Daoy (cell line): ENCODE measurements around the gene TBKBP1. TPM values are rescaled to one million over a fixed set of nuclear protein-coding genes. Genes with fewer than 3 reads are reported as not detected.
"Not testable (repeated sequence)": the region's sequence is repeated elsewhere in the genome, so short reads cannot be mapped to it uniquely, and the experiment has no call there.

ENCODE experiments used
- DNase-seq: peaks from one replicate; pipeline ENCODE4 v3.0.0-alpha.2; 2015; ENCODE audit warnings: low read depth
- total RNA-seq: library from RNA; depleted of rRNA; stranded (reverse); fragments of >200 nt; shearing (Covaris generic); gene quantifications from 2 replicates; pipeline ENCODE4 v1.2.3, GENCODE V29; 2014

TBKBP1 gene
- total RNA-seq, 1 experiment from 2014 or later: 1.9 TPM

DNA sequence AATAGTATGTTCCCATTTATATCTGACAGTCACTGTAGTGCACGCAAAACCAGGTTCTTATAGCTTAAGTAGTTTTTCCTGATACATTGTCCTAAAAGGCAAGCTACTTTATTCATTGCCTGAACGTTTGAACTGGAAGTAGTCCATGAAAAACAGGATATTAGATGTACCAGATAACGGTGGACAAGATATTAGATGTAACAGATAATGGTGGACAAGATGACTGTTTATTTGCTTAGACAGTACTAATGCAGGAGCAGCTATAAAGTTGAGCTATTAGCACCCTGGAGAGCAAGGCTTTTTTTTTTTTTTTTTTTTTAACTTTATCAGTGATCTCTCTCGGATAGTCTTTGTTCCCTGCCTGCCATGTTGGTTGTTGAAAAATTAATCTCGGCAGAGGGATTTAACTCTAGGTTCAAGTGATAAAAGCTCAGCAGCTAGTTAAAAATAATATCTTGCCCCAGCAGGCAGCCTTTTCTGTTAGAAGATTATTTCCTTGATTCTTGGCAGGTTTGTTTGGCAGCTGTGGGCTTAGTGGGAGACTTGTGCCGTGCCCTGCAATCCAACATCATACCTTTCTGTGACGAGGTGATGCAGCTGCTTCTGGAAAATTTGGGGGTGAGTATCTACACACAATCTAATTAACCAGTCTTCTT lies 17.3 kb upstream of the TBKBP1 start:
- DNase-seq: no peak

GRCh38 chr17:47678196-47678595 lies 15.8 kb upstream of the TBKBP1 start:
- DNase-seq: no peak

- DNase-seq: no peak
Measured at GRCh38 chr17:47682138-47682537, 11.8 kb upstream of the TBKBP1 start.

GRCh38 chr17:47682727-47683126 lies 11.2 kb upstream of the TBKBP1 start:
- not testable (repeated sequence) for DNase-seq

DNA sequence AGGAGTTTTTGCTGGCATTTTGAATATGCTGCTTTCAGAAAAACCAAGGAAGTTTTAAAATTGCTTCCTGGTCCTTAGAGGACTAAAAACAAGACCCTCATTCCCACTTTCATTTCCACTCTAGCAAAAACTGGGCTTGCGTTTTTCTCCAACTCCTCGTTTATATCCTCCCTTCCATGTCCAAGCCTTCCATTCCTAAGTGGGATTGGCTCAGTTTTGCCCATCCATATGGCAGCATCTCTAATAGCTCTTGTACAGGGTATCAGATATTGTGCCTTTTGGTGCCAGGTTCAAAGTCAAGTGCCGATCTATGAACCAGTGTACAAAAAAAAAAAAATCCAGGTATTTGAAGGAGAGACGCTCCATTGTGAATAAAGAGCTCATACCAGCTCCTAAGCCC lies 9.9 kb upstream of the TBKBP1 start:
- no peak for DNase-seq

DNA sequence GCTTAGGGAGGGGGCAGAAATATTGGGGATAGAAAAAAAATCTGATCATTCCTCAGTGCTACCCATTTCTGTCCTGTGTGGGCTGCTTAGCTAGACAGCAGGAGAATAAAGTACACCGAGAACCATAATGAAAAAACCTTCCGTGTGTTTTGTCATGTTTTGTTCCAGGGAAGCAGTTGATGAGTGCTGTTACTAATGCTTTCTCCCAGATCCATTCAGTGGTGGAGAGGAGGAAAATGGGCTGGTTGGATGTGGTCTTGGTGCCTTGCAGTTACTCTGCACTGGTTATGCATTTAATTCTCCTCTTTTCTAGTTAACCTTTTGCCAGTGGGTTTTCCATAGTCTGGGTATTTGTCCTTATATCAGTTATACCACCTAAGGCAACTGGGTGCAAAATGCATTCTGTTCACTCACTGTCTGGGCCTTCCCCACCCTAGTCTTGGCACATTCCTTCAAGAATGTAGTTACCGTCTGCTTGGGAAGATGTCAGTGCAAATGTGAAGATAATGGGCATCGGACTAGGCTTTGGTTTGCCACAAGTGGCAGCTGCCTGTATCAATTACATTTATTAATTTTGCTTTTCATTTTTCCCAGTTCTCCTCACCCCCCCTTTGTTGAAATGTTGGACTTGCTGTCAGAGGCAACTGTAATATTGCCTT lies 9.3 kb upstream of the TBKBP1 start:
- no peak for DNase-seq

GRCh38 chr17:47685556-47686275 lies 8.2 kb upstream of the TBKBP1 start:
- DNase-seq: no peak

DNA sequence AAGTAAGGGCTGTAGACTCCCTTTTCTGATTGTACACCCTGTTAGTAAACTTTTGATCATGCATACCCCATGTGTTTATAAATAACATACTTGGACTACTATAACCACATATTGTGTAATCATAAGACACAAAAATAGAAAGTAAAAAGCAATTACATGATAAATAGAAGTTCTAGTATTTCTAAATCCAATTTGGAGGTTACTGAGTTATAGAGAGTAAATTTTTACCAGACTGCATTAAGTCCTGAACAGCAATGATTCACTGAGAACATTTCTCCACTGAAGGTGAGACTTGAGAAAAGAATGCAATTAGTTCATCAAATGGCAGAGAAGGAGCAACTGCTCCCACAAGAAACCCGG lies 7.7 kb upstream of the TBKBP1 start:
- no peak for DNase-seq

DNA sequence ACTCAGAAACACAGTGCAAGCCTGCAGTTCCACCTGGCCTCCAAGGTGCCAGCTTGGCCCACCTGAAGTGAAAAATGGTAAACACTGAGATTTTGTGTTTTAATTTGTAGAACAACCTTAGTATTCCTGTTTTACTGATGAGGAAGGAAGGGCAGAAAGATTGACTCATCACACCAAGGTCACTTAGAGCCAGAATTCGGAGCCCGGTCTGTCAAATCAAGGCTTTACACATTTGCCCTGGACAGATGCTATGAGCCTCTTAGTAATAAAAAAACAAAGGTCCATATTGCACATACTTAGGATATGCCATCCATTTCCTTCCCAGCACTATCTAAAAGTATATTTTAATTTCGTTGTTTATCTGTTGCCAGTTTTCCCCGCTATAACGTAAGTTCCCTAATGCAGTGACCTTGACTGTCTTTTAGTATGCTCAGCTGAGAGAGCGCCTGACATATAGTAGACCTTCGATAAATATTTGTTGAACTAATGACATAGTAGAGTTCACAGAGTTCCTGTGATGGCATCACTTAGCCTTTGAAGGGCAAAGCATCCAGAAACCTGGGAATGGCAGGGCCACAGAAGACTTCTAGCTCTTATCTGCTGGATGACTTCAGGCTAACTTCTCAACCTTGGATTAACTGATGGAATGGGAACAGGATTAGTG lies 7.2 kb upstream of the TBKBP1 start:
- no peak for DNase-seq

DNA sequence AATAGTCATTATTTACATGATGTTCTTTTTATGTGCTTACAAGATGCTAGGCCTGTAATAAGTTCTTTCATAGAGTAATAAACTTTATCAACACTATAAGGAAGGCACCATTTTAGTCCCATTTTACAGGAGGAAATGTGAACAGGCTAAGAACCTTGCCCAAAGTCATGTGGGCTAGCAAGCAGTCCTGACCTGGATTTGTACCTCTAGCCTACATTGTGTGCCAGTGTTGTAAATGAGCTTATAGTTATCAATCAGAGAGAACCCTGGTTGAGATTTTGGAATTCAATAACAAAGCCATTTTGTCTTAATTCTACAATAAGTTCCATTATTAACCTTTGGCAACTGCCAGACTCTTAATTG lies 6.7 kb upstream of the TBKBP1 start:
- no peak for DNase-seq

DNA sequence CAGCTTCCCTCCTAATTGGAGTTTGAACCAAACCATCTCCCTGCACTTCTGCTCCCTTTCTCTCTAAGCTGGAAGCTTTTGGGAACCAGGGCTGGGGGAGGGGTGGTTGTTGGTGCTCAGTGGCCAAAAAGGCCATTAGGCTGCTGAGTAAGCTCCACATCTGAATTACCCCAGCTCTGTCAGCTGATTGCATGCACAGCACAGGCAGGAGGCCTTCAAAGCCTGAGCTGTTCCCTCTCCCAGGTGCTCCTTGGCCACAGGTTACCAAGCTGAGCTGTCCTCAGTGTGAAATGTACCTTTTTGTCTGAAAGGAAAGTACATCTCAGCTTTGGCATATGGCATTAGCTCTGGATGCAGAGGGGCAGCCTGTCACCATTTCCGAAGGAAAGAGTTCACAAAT lies 6.2 kb upstream of the TBKBP1 start:
- DNase-seq: no peak

DNA sequence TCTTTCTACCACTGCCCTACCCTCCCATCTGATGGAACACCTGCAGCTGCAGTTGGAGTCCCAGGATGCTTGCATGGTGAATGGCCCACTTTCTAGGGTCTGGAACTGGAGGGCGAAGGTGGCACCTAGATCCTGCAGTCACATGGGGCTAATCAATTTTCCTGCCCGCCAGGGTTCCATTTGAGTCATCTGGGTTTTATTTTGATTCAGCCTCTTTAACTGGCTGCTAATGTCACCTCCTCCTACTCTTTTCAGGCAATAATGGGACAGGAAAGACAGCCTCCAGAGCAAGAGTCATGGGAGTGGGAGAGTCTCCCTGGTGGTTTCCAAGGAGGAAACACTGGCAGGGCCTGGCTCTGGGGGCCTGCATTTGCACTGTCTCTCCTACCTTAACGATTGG lies 3.8 kb upstream of the TBKBP1 start:
- DNase-seq: no peak

DNA sequence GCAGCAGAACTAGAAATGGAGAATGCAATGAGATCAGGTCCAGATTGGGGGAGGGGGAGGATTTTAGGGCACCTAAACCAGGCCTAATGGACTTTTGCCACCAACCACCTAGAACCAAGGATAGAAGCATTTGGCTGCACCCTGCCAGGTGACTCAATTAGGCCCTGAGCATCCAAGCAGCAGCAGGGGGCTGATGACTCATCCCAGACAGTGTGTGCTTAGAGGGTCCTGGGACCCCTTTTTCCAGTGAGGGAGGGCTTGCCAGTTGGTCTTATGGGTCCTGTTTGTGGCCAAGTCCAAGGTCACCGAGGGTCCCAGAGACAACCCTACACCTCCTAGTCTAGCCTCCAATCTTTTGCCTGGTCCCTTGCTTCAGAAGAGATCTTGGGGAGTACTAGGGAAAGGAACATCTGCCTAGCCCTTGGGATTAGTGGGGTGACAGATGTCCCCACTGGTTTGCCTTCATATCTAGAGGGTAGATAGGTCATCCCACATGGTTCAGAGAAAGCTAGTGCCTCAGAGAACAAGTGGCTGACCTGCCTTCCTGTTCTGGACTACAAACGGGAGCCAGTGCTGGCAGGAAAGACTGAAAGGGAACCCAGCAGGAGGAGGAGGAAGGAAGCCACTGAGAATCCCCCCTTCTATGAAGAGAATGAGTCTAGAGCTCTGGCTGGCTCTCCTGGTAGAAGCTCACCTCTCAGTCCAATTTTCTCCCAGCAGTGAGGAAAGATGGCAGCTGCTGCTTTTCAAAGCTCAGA lies 1.6 kb upstream of the TBKBP1 start:
- DNase-seq: no peak

DNA sequence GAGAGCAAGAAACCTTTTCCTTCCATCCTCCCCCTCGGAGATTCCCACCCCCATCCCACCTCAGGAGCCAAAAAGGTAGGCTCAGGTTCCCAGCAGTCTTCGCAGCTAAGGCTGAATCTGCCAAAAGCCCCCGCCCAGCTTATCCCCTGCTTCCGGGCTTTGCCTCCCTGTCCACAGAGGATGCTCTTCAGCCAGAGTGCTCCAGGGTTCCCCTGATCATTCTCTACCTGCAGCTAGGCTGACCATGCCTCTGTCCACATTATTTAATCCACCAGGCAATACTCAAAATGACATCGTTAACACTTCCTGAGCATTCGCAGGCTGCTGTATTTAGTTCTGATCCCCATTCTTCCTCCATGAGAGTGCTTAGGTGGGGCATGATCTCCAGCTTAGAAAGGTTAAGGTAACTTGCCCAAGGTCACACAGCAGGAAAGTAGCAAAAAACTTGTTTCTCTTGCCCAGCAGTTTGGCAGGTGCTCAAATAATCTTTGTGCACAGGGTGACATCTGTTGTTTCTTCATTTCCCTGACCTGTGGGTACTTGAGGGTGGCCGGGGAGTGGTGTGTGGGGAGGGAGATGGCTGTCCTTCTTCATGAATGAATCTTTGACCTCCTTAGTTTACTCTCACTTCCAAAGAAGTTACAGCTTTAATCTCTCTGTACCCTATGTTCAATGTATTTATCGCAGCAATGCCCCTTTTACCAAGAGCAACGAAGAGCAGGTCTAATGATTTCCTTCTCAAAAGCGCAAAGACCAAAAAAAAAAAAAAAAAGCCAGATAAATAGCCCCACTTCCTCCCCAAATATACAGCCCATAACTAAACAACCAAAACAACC lies 848 bp upstream of the TBKBP1 start:
- DNase-seq: no peak

DNA sequence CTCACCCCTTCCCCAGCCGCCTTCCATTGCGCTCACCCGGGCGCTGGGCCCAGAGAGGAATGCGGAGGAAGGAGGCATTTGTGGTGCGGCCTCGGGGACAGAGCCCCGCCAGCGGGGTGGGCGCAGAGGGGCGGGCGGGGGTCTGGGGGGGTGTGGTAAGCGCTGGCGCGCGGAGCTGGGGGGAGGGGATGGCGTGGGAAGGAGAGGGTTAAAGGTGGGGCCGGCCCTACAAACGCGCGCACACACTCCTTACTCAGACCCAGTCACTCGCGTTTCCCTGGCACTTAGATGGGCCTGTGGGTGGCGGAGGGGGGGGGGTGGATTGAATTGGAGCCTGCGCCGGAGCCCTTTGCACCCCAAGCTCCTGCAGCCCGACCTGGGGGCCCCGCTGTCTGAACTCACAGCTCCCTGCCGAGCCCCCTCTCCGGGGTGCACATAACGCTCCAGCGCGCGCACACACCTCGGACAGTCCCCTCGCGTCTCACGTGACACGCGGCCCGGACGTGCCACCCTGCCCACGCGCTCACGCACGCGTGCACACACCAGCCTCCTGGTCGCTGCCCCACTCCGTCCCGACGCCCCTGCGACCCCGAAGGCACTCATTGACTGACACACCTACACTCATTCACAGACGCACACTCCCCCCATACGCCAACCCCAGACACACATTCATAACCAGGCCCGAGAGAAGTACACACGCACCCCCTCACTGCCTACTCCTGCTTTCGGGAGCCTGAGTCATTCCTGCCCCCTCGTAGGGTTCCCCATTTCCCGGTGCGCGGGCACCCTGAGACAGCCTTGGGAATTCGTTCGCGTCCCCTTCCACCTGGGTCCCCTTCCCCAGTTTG lies 844 bp downstream of the TBKBP1 start:
- peak; percentile 27 for DNase-seq

- DNase-seq: no peak
Measured at GRCh38 chr17:47695429-47696376, 1.7 kb downstream of the TBKBP1 start.

DNA sequence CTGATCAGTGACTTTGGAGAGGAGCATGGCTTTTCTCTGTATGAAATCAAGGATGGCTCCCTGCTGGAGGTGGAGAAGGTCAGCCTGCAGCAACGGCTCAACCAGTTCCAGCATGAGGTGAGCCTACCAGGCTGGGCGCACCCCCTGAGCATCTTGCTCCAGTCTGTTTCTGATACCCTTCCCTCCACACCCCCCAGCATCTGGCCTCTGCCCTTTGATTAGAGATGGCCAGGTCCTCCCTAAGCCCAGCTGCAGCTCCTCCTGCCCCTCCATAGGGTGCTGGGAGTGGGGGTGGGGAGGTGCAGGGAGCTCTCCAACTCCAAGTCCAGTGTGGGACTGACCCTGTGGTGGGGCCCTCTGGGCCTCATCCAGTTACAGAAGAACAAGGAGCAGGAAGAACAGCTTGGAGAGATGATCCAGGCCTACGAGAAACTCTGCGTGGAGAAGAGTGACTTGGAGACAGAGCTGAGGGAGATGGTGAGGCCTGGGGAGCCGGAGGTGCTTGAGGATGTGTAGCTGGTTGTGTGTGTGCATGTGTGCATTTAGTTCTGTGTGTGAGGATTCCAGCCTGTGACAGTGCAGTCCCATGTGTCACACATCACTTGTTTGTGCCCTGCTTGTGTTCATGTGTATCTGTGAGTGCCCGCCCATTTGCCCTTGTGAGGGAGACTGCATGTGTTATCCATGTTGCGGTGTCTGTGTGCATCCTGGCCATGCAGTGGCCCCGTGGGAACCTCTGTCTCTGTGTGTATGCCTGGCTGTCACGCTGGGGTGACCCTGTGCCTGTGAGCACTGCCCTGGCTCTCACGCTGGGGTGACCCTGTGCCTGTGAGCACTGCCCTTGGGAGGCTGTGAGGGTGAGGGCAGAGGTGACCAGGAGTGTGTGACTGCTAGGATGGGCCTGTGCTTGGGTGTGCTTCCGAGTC lies 3.0 kb downstream of the TBKBP1 start:
- no peak for DNase-seq
